Thymus (tissue), 11 donors: ENCODE measurements around the gene FREM3. TPM values are rescaled to one million over a fixed set of nuclear protein-coding genes. Genes with fewer than 3 reads are reported as not detected.
A peak's percentile ranks its signal among the peaks of the same experiment; 100 is the strongest.

Experiments used
- DNase-seq, 9 donors: peaks; one replicate each; pipeline ENCODE4 v3.0.0-alpha.2; 2013; ENCODE audit warnings: low spot score in 9 of 9, low read depth in 6 of 9, missing footprints in 1 of 9
- H3K27ac ChIP-seq, 2 donors: one replicate each; pipeline ENCODE4 v1.5.1; 2013; ENCODE audit warnings: control low read depth in 1 of 2, low read depth in 1 of 2, low read length in 1 of 2, mild to moderate bottlenecking in 1 of 2, moderate library complexity in 1 of 2
- H3K27me3 ChIP-seq, 2 donors: one replicate each; pipeline ENCODE4 v1.5.1; 2013; ENCODE audit warnings: low read length in 1 of 2; ENCODE audit not compliant: control insufficient read depth in 2 of 2, insufficient read depth in 1 of 2
- H3K36me3 ChIP-seq, 2 donors: one replicate each; pipeline ENCODE4 v1.5.1; 2013; ENCODE audit warnings: low read length in 1 of 2, mild to moderate bottlenecking in 1 of 2, moderate library complexity in 1 of 2; ENCODE audit not compliant: control insufficient read depth in 2 of 2, insufficient read depth in 2 of 2
- H3K4me1 ChIP-seq, 2 donors: one replicate each; pipeline ENCODE4 v1.5.1; 2013; ENCODE audit warnings: low read length in 2 of 2; ENCODE audit not compliant: control insufficient read depth in 2 of 2, insufficient read depth in 2 of 2
- H3K4me3 ChIP-seq, 2 donors: one replicate each; pipeline ENCODE4 v1.5.1; 2013; ENCODE audit warnings: low read length in 2 of 2, control low read depth in 1 of 2, mild to moderate bottlenecking in 1 of 2
- H3K9me3 ChIP-seq, 2 donors: one replicate each; pipeline ENCODE4 v1.5.1; 2013; ENCODE audit warnings: low read length in 1 of 2, mild to moderate bottlenecking in 1 of 2; ENCODE audit not compliant: control insufficient read depth in 2 of 2, insufficient read depth in 1 of 2
- WGBS: extraction: QIAGEN DNeasy Blood & Tissue Kit; methylation state at CpG from one replicate; pipeline ENCODE4 v1.1.7; 2013; 5-methylcytosine and 5-hydroxymethylcytosine counted together
- polyA plus RNA-seq: library from polyadenylated mRNA; stranded (reverse); fragments of 200-250 nt; gene quantifications from one replicate; pipeline ENCODE4 v1.2.3, GENCODE V29; 2013
- total RNA-seq: library from RNA; stranded (reverse); fragments of 120-200 nt; gene quantifications from one replicate; pipeline ENCODE4 v1.2.4, GENCODE V29; 2013
- donor health status: healthy.

Gene FREM3
- total and polyA plus RNA-seq, 2 donors: 0.23 to 0.71 TPM

DNA sequence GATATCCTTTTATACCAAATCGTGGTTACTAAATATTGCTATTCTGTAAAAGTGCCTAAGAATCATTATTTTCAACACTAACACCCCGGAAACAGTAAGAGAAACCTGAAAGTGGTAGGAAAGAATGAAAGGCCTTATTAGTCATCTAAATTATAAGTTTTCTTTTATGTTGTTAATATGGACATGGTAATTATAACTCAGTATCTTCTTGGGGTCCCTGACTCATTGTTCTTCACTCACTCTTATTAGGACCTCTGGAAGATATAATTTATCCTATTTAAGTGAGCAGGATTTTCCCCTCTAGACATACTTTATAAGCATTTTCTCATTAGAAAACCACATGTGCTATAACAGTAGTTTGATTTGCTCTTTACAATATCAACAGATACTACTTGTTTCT is 136.0 kb downstream of the FREM3 start:
- no peak overlapping the region for H3K4me3 ChIP-seq
- 97% methylated on average over 2 of the region's 2 CpGs for WGBS
- H3K36me3 ChIP-seq: no peaks in the 10 kb centered on the region
- DNase-seq: no peak
- peaks cover 0 to 5% of the 10 kb centered on the region in 2 donors for H3K4me1 ChIP-seq
- H3K9me3 ChIP-seq: peaks cover 0 to 5% of the 10 kb centered on the region in 2 donors
- peaks cover 0 to 4% of the 10 kb centered on the region in 2 donors for H3K27me3 ChIP-seq
- H3K27ac ChIP-seq: no peak overlapping the region

- DNase-seq: no peak
- WGBS: 65% methylated on average over 17 of the region's 17 CpGs
- H3K4me3 ChIP-seq: peak overlapping the region; percentile 48 to 61
- H3K27me3 ChIP-seq: peaks cover 0 to 5% of the 10 kb centered on the region in 2 donors
- H3K36me3 ChIP-seq: peaks cover 5 to 10% of the 10 kb centered on the region in 2 donors
- peaks cover 0 to 6% of the 10 kb centered on the region in 2 donors for H3K9me3 ChIP-seq
- peak overlapping the region in 1 of 2 donors; percentile 63 for H3K27ac ChIP-seq
- H3K4me1 ChIP-seq: peaks cover 3 to 5% of the 10 kb centered on the region in 2 donors
These were observed 140.7 kb downstream of the FREM3 start for GRCh38 chr4:143559757-143560147.

DNA sequence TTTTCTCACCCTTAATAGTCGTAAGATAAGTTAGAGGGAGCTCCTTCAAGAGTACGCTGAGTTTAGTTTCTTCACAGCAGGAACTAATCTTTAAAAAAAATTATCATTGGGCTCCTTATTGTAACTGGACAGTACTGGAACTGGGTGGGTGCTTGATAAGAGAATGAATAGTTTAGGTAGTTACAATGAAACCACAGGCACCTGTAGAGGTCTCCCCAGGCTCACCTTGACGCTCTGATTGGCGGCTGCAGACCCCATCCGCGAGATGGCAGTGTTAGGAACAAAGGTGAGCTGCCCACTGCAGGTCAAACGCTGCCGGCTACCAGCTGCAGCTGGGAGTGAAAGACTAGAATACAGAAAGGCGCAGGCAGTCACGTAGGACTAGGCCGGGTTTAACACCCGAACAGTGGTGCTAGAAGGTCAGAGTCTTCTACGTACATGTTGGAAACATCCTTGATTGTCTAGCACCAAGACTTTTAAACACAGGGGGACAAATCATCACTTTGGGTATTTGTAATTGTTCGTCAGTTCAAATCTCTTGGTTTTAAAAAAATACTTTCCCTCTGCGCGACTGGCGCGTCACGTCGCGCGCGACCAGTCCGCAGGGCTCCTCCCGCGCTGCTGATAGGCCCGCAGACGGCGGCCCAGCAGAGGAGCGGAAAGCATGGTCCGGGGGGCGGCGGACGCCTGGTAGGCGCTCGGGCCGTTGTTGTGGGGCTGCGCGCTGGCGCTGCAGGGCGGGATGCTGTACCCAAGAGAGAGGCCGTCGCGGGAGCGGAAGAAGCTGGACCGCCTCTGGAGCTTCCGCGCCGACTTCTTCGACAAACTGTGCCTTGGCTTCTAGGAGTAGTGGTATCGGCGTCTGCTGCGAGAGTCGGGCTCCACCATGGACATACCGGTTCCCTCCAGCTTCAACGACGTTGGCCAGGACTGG is 141.4 kb downstream of the FREM3 start:
- WGBS: 2% methylated on average over 57 of the region's 57 CpGs
- peaks cover 3 to 5% of the 10 kb centered on the region in 2 donors for H3K4me1 ChIP-seq
- peak; percentile 27 to 89 (median 53) for DNase-seq
- H3K36me3 ChIP-seq: peaks cover 5 to 12% of the 10 kb centered on the region in 2 donors
- H3K27me3 ChIP-seq: peaks cover 0 to 5% of the 10 kb centered on the region in 2 donors
- H3K9me3 ChIP-seq: peaks cover 0 to 6% of the 10 kb centered on the region in 2 donors
- peak overlapping the region in 1 of 2 donors; percentile 63 for H3K27ac ChIP-seq
- peak overlapping the region; percentile 48 to 61 for H3K4me3 ChIP-seq

- peaks cover 0 to 5% of the 10 kb centered on the region in 2 donors for H3K27me3 ChIP-seq
- peaks cover 0 to 6% of the 10 kb centered on the region in 2 donors for H3K9me3 ChIP-seq
- WGBS: 100% methylated on average over 2 of the region's 2 CpGs
- no peak for DNase-seq
- no peak overlapping the region for H3K27ac ChIP-seq
- H3K4me3 ChIP-seq: no peak overlapping the region
- H3K36me3 ChIP-seq: peaks cover 5 to 18% of the 10 kb centered on the region in 2 donors
- H3K4me1 ChIP-seq: peaks cover 3 to 5% of the 10 kb centered on the region in 2 donors
These were observed 142.2 kb downstream of the FREM3 start for GRCh38 chr4:143558286-143558685.

- Histone ChIP-seq H3K4me1 (peaks cover 3 to 5% of the 10 kb centered on the region in 2 donors), H3K27me3 (peaks cover 0 to 5% of the 10 kb centered on the region in 2 donors), H3K4me3 (no peak overlapping the region), H3K27ac (no peak overlapping the region), H3K36me3 (peaks cover 5 to 32% of the 10 kb centered on the region in 2 donors), H3K9me3 (peaks cover 0 to 6% of the 10 kb centered on the region in 2 donors)
- whole genome bisulfite sequencing: 96% methylated on average over 5 of the region's 5 CpGs
- no peak for DNase-seq
These were observed 144.8 kb downstream of the FREM3 start for GRCh38 chr4:143555676-143556075.

DNA sequence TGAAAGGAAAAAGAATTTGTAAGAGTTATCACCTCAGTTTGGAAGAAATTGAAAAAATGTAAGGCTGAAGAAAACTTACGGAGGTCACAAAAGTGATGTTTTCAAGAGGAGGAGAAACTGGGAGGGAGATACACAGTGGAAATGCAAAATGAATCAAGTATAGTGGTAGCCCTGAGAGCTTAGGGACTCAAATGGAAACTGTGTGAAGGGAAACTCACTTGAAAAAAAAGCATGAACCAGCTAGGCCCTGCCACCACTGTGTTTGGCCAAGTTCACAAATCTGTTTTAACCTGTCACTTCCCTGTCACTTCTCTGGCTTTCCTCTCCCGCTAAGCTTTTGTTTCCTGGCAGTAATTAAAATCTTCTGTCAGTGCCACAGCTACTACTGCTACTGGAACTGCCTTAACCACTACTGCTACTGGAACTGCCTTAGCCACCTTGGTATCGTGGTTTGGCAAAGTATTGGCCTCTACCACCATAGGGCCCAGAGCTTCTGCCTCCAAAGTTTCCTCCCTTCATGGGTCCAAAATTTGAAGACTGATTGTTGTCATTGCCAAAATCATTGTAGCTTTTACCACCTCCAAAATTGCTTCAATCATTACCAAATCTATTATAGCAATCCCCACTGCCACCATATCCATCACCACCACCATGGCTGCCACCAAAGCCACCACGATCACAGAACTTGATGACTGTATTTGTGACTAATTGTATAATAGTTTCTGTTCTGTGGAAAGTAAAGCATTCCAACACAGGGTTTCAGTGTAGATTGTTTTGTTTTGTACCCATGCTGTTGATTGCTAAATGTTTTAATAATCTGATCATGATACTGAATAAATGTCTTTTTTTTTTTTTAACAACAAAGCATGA is 145.5 kb downstream of the FREM3 start:
- peaks cover 0 to 5% of the 10 kb centered on the region in 2 donors for H3K27me3 ChIP-seq
- 71% methylated on average over 4 of the region's 4 CpGs for WGBS
- no peak overlapping the region for H3K27ac ChIP-seq
- peaks cover 0 to 6% of the 10 kb centered on the region in 2 donors for H3K9me3 ChIP-seq
- no peak overlapping the region for H3K4me3 ChIP-seq
- H3K36me3 ChIP-seq: peaks cover 9 to 39% of the 10 kb centered on the region in 2 donors
- DNase-seq: peak in 1 of 9 donors; percentile 9
- peaks cover 3 to 5% of the 10 kb centered on the region in 2 donors for H3K4me1 ChIP-seq

DNA sequence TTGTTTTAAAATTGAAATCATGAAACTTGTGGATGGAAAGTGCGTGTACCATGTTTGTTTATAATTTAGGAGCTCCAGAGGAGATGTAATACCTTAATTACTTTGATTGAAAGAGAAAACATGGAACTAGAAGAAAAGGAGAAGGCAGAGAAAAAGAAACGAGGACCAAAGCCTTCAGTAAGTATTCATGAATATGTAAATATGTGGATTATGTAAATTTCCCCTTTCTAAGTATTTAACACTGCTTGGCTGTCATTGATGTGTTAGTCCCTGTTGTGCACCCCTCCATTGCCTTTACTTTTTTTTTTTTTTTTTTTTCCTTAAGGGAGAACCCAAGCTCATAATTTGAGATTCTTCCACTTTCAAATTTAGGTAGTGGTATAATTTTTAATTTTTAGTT is 150.5 kb downstream of the FREM3 start:
- WGBS: 95% methylated on average over 2 of the region's 2 CpGs
- no peaks in the 10 kb centered on the region for H3K27me3 ChIP-seq
- H3K36me3 ChIP-seq: peaks cover 6 to 68% of the 10 kb centered on the region in 2 donors

DNA sequence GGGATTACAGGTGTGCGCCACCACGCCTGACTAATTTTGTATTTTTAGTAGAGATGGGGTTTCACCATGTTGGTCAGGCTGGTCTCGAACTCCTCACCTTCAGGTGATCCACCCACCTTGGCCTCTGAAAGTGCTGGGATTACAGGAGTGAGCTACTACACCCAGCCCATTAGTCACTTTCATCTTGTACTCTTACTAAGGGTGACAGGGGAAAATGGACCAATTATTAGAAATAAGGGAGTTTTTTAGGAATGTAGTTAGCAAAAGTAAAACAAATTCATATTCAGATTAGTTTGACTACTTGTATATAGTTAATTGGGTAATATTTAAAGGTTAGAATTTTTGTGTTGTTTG is 160.8 kb downstream of the FREM3 start:
- H3K9me3 ChIP-seq: no peaks in the 10 kb centered on the region
- WGBS: over 99% methylated on average over 3 of the region's 3 CpGs
- H3K4me1 ChIP-seq: no peaks in the 10 kb centered on the region
- H3K4me3 ChIP-seq: no peak overlapping the region
- H3K27ac ChIP-seq: no peak overlapping the region
- H3K36me3 ChIP-seq: peaks cover 21 to 90% of the 10 kb centered on the region in 2 donors
- DNase-seq: no peak
- no peaks in the 10 kb centered on the region for H3K27me3 ChIP-seq

More for the DNA sequence above, 150.5 kb downstream of the FREM3 start:
- Histone ChIP-seq H3K27ac (no peak overlapping the region), H3K9me3 (no peaks in the 10 kb centered on the region), H3K4me1 (no peaks in the 10 kb centered on the region), H3K4me3 (no peak overlapping the region)
- no peak for DNase-seq
